Hippocampal formation (tissue), 2 donors: ENCODE results near the gene PTTG1.

Experiments used
- DNase-seq, 2 donors: peaks; one replicate each; lab custom pipeline; 2025; lab: John Stamatoyannopoulos, UW

Gene PTTG1

DNA sequence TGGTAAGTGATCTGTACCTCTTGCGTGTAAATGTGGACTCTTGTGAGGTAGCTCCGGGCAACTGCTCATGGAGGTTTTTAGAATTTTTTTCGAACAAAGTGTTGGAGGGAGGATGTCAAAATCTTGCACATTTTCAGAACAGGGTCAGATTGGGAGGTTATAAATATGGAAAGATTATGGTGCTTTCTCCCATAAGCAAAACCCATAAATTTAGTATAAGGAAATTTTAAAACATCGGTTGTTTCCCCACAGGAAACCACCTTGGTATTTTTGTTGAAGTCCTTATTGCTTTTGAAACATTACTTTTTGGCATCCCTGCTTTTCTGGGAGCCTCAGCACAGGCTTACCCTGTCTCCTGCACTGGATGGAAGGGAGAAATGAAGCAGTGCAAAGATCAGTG, 33.9 kb downstream of the PTTG1 start:
- DNase-seq, result no peak

DNA sequence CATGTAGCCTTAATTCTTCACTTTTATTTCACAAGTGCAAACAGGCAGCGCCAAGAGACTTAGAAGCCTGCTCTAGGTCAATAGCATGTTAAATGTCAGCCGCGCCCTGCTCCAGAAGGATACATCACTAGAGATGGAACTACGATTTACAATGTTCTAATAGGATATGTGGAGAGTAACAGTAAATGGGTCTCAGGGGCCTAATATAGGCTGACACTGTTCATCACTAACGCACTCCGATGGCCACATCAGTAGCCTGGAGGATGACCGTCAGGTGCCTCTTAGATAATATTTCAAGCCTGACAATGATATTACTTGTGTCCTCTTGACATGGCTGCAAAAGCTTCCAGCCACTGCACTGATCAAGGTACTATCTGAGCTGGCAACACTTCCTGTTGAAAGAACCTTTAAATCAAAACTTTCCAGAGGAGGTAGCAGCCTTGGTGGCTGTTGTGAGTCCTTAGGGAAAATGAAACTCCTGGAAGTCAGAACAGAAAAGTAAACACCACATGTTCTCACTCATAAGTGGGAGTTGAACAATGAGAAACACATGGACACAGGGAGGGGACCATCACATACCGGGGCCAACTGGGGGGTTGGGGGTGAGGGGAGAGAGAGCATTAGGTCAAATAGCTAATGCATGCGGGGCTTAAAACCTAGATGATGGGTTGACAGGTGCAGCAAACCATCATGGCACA, 35.0 kb downstream of the PTTG1 start:
- DNase-seq, result no peak

DNA sequence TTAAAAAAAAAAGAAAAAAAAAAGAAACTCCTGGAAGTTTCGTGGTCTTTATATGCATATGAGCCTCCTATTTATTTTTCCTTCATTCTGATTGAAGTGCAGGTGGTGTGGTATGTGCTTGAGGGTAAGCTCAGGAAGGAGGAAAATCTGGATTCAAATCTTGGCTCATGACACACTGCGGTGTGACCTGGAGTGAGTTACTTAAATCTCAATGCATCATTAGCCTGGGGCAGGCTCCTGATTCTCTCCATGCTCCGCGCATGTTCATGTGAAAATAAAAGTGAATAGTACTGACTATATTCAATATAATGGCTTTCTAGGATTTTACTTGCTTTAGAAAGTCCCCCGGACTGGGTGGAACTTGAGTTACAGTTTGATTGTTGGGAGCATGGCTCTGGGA, 35.6 kb downstream of the PTTG1 start:
- no peak for DNase-seq

DNA sequence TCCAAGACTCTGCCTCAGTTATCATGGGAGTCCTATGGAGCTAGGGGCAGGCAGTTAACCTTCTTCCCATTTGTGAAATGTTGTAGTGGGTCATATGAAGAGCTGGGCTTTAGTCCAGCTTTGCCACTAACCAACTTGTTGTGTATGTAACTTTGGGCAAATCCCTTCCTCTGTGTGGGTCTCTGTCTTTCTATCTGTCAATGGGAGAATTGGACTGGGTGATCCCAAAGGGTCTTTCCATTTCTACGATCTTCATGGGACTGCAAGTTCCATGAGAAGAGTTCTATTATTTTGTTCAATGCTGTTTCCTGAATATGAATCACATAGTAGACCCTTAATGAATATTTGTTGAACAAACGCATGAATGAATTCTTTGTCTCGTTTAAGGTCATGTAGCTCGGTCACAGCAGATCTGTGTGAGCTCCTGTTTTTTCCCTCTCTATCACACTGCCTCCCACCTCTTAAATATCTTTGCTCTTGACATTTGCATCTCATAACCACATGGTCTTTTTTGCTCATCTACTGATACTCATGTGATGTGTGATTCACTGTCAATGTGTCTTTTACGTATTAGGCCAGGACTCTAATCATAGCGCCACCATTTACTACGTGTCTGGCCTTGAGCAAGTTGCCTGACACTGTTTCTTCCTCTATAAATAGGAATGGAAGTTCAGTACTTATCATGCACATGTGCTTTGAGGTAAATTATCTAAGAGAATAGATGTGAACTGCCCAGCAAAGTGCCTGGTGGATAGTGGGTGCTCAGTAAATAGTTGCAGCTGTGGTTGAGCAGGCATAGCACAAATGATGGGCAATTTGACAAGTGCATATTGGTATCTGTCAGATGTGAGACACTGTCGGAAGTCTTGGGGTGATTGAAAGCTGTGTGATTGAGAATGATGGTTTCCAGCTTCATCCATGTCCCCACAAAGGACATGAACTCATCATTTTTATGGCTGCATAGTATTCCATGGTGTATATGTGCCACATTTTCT, 37.4 kb downstream of the PTTG1 start:
- no peak for DNase-seq

DNA sequence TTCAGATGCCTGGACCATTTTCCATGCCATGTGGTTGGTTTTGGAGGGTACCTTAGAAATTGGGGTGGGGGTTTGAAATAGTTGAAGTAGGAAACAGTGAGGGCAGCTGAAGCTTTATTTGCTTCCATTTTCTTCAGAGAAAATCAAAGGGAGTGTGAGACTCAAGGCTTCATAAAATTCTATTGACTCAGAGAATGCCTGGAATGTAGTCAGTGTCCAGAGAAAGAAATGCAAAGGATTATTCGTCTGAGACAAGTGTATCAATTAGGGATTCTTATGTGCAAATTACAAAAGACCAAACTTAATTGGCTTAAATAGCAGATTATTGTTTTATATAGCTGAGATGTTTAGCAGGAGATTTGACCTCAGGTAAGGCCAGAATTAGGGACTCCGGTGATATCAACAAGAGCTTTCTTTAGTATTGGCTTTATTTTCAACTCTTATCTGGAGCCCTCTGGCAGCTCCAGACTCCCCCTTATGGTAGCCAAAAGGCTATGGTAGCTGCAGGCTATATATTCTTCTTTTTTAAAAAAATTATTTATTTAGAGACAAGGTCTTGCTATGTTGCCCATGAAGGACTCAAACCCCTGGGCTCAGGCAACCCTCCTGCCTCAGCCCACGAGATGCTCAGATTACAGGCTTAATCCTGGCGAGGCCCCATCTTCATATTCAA, 38.9 kb downstream of the PTTG1 start:
- DNase-seq, result no peak

- no peak for DNase-seq
Measured at GRCh38 chr5:160461378-160461777, 39.7 kb downstream of the PTTG1 start.

GRCh38 chr5:160462167-160462566, 40.5 kb downstream of the PTTG1 start:
- no peak for DNase-seq

- no peak for DNase-seq
Measured at GRCh38 chr5:160463227-160463626, 41.6 kb downstream of the PTTG1 start.

GRCh38 chr5:160463740-160464465, 42.2 kb downstream of the PTTG1 start:
- DNase-seq, result no peak

- no peak for DNase-seq
Measured at GRCh38 chr5:160464466-160464797, 42.8 kb downstream of the PTTG1 start.

- DNase-seq, result no peak
Measured at GRCh38 chr5:160466116-160466515, 44.5 kb downstream of the PTTG1 start.

DNA sequence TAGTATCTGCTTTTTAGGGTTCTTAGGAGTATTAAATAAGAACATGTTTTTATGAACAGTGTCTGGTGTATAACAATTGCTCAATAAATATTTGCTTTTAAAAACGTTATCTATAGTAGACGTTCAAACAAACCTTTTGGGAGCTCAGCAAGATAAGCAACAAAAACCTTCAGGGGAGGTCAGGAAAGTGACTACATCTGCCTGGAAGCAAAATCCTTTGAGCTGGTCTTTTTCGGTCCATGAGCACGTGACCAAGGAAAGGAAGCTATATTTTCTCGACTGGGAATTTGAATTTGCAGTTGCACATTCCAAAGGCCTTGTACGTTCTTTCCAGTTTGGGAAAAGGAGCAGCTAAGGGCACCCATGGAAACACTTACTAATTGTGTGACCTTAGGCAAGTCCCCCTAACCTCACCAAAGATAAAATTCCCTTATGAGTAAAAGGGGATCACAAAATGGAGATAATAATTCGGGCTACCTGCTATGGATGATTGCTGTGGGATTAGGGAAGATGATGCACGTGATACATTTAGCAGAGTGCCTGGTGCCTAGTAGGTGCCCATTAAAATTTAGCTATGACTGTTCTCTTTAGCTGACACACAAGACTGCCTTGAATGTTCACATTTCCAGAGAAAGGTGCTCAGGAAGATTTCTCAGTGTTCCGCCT, 45.4 kb downstream of the PTTG1 start:
- no peak for DNase-seq

DNA sequence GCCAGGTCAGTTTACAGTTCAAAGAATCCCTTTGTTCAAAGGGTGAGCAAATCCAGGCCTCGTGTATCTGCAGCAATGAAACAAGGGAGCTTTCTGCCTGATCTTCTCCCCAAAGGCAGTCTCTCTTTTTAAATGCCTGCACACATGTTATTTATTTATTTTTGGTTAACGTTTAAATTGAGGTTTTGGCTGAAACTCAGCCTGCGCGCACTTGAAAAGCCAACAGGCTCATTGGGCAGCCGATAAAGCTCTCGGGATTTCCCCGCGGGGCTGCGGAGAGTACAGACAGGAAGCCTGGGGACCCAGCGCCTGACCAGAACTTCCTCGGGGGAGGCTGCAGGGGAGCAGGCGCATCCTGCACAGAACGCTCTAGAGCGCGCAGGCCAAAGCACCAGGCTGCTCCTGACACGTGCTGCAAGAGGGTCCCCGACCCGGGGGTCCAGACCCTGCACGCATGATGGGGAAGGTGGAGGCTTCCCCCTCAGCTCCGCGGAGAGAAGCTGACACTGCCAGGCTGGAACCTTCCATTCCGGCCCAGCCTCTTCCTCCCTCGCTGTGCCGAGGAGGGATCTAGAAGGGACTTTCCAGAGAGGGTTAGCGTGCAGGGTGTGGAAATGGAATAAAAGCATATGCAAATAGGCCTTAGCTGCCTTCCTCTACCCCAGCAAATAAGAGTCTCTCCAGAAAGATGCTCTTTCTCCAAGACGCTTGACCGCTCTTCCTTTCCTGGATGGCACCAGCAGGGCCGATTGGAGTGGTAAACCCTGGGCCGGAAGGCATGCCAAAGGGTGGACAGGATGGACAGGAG, 46.1 kb downstream of the PTTG1 start:
- peak in 1 of 2 donors; percentile 42 for DNase-seq

GRCh38 chr5:160468363-160468975, 46.8 kb downstream of the PTTG1 start:
- DNase-seq, result no peak

GRCh38 chr5:160469156-160470144, 47.8 kb downstream of the PTTG1 start:
- no peak for DNase-seq

DNA sequence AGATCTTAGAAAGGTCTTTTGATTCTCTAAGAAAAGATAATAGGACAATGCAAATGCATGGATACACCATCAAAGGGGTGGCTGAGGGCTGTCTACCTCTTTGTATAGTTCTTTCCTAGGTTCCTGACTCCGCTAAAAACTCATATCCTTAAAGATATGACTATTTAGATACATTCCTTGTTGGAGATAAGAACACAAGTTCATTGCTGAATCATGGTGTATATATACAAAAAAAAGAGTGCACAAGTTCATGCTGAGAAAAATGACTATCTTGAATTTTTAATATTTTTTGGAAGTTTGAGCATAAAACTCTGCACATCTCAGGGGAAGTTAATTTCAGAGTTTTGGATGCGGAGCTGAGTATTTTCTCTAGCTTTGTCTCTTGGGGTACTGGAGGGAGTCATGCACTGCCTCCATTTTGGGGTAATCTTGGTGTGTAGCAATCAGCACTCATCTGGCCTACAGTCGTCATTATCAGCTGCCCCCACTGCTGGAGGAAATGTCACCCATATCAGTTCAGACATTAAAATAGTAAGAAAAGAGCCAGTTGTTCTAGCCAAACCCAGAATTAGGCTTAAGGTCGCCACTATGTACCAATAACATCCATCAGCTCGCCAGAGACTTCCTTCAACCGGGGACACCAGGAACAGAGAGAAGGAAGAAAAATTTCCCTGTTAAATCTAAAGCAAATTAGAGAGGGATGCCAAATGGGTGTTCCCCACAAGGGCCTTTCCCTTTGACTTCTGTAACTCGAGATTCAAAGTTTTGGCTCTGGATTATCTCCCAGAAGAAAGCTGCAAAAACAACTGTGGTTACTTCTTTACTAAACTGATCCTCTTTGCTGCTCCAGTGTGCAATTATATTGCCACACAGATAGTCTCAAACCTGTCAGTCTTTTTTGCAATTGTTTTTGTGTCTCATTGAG, 49.0 kb downstream of the PTTG1 start:
- DNase-seq, result no peak

- DNase-seq, result no peak
Measured at GRCh38 chr5:160471761-160472160, 50.1 kb downstream of the PTTG1 start.

- DNase-seq, result no peak
Measured at GRCh38 chr5:160472482-160472881, 50.8 kb downstream of the PTTG1 start.
